ENCODE data around the gene CACNA1H.

GRCh38 chr16:1265826-1266225 lies 112.9 kb downstream of the CACNA1H start:
- TF ChIP-seq, protein P1, sequence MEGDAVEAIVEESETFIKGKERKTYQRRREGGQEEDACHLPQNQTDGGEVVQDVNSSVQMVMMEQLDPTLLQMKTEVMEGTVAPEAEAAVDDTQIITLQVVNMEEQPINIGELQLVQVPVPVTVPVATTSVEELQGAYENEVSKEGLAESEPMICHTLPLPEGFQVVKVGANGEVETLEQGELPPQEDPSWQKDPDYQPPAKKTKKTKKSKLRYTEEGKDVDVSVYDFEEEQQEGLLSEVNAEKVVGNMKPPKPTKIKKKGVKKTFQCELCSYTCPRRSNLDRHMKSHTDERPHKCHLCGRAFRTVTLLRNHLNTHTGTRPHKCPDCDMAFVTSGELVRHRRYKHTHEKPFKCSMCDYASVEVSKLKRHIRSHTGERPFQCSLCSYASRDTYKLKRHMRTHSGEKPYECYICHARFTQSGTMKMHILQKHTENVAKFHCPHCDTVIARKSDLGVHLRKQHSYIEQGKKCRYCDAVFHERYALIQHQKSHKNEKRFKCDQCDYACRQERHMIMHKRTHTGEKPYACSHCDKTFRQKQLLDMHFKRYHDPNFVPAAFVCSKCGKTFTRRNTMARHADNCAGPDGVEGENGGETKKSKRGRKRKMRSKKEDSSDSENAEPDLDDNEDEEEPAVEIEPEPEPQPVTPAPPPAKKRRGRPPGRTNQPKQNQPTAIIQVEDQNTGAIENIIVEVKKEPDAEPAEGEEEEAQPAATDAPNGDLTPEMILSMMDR (IDR thresholded peaks at IDR 0.05) = no peak
- no peak for TF ChIP-seq POLR2A (IDR thresholded peaks at IDR 0.05)
- no peak for TF ChIP-seq POLR2AphosphoS5 (IDR thresholded peaks at IDR 0.05)
- no peak for TF ChIP-seq EP300 (IDR thresholded peaks at IDR 0.05)
